Erythroblast (primary cell): Measurements from ENCODE around the gene NCR1.

Experiments
- GATA1 ChIP-seq: IDR thresholded peaks from 2 replicates; pipeline ENCODE4 v1.6.1; 2011; ENCODE audit warnings: low read depth, mild to moderate bottlenecking, control low read depth, low read length, moderate library complexity
- POLR2A ChIP-seq: IDR thresholded peaks from 2 replicates; pipeline ENCODE4 v1.6.1; 2011; ENCODE audit warnings: mild to moderate bottlenecking, low read length

DNA sequence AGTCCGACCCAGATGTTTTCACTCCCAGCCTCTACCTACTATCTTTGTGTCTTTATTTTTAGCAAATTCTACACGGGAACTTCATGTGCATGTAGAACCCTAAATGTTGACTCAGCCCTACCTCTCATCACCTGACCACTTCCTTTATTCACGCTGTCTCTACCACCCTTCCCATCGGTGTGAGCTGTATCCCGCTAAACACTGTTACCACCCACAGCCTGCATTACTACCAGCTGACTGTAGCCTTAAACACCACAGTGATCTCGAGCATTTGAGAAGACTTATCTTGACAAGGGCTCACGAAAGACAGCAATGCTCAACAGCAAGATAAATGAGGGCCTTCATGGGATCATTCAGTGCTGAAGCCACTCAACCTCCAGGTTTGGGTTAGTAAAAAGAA lies 15.1 kb downstream of the NCR1 start:
- no peak for TF ChIP-seq POLR2A
- no peak for TF ChIP-seq GATA1
